ENCODE results near the gene EFCAB7. TPM values are rescaled to one million over a fixed set of nuclear protein-coding genes. Genes with fewer than 3 reads are reported as not detected.

Gene EFCAB7
- total RNA-seq, 2 donors from 2014 or later, result 3.7 to 7.1 TPM

DNA sequence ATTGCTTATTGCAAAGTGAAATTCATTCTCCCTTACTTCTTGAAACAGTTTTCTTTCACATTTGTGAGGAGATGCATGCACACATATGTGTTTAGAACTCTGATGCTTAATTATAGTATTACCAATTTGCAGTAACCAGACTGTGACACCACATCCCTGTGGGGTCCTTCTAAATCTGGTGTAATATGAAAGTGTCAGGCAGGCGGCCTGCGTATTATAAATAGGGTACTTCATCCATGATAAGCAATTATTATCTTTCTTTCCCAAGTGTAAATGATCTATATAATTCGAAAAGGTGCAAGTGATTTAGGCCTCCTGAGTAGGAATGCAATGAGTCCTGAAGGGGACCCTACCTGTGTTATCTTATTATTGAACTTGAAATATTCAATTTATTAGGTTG is 876 bp downstream of the EFCAB7 start:
- H3K4me3 Mint-ChIP-seq, result peak overlapping the region; percentile 94
- DNase-seq (ENCODE audit: low spot score), result no peak
- H3K4me1 Mint-ChIP-seq (ENCODE audit: low read depth in 2 of 2), result peaks cover 15 to 23% of the 10 kb centered on the region in 2 donors
- no peak for ATAC-seq
- no peaks in the 10 kb centered on the region for H3K9me3 Mint-ChIP-seq
- no peaks in the 10 kb centered on the region for H3K27me3 Mint-ChIP-seq
- H3K27ac Mint-ChIP-seq, result peak overlapping the region; percentile 92 to 97
- H3K36me3 Mint-ChIP-seq, result peaks cover 5% of the 10 kb centered on the region

DNA sequence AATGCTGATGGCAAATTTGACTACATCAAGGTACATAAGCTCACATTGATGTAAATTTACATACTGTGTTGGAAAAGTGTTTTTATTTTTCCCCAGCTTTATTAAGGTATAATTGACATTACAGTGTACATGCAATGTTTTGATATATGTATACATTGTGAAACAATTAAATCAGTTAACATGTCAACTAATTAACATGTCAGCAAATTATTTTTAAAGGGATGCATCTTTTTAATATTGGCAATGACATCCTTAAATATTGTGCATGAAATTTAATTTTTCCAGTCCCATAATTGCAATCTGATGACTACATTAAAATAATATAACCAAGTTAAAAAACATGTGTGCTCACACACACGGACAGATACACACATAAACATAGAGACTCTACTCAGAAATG is 9.4 kb downstream of the EFCAB7 start:
- Mint-ChIP-seq H3K27ac (no peak overlapping the region), H3K9me3 (no peaks in the 10 kb centered on the region), H3K27me3 (no peaks in the 10 kb centered on the region), H3K4me3 (no peak overlapping the region), H3K4me1 (ENCODE audit: low read depth in 2 of 2) (no peaks in the 10 kb centered on the region), H3K36me3 (peaks cover 5% of the 10 kb centered on the region)
- no peak for DNase-seq (ENCODE audit: low spot score)
- no peak for ATAC-seq

DNA sequence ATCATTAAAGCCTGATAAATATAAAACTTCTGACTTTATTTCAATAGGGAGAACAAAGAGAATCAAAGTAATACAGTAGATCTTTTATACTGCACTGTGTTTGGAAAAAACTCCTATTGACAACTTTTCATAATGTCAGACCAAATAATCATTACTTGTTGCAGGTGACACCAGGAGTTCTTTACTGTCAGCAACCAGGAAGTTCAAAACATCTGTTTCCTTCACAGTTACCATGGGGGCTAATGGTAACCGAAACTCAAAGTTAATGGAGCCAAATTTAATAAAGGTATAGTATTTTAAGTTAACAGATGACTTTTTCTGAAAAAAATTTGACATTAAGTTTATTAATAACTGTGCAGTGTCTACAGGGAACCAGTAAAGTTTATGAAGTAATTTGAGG is 10.6 kb downstream of the EFCAB7 start:
- no peak for DNase-seq (ENCODE audit: low spot score)
- Mint-ChIP-seq H3K27ac (no peak overlapping the region), H3K36me3 (no peaks in the 10 kb centered on the region), H3K4me1 (ENCODE audit: low read depth in 2 of 2) (no peaks in the 10 kb centered on the region), H3K9me3 (no peaks in the 10 kb centered on the region), H3K4me3 (no peak overlapping the region), H3K27me3 (no peaks in the 10 kb centered on the region)
- ATAC-seq, result no peak

DNA sequence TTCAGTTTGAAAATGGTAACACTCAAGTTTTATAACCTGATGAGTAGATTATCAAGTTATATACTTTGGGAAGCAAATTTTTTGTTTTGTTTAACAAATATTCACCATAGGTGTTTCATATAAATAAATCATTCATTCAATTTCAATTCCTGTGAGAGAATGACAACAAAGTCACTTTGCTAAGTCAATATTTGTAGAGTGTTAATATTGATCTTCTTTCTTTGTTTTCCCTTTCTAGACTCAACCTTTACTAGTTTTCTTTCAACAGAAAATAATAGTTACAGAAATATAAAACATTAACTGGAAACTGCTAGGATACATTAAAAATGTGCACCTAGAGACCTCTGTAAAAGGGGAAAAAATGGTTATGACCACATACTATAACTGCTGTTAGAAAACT is 11.1 kb downstream of the EFCAB7 start:
- Mint-ChIP-seq H3K36me3 (no peaks in the 10 kb centered on the region), H3K27ac (no peak overlapping the region), H3K4me1 (ENCODE audit: low read depth in 2 of 2) (no peaks in the 10 kb centered on the region), H3K9me3 (no peaks in the 10 kb centered on the region), H3K27me3 (no peaks in the 10 kb centered on the region), H3K4me3 (no peak overlapping the region)
- ATAC-seq, result no peak
- DNase-seq (ENCODE audit: low spot score), result no peak

DNA sequence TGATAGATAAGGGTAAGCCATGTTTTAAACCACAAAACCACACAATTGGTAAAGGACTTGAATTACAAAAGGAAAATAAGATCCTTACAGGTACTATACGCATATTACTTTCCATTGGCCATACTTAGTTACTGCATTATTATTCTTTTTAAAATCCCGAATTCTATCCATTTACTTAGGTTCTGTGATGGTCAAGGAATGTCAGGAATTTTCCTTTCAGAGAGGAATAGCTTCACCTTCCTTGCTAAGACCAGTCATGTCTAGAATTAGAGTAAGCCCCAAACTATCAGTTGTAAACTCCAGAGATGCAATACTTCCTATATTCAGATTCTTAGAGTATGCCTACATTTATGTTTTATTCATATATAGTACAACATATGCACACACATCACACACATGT is 13.7 kb downstream of the EFCAB7 start:
- Mint-ChIP-seq H3K27ac (no peak overlapping the region), H3K36me3 (no peaks in the 10 kb centered on the region), H3K4me3 (no peak overlapping the region), H3K9me3 (no peaks in the 10 kb centered on the region), H3K4me1 (ENCODE audit: low read depth in 2 of 2) (no peaks in the 10 kb centered on the region), H3K27me3 (no peaks in the 10 kb centered on the region)
- ATAC-seq (no peak), DNase-seq (ENCODE audit: low spot score) (no peak)

DNA sequence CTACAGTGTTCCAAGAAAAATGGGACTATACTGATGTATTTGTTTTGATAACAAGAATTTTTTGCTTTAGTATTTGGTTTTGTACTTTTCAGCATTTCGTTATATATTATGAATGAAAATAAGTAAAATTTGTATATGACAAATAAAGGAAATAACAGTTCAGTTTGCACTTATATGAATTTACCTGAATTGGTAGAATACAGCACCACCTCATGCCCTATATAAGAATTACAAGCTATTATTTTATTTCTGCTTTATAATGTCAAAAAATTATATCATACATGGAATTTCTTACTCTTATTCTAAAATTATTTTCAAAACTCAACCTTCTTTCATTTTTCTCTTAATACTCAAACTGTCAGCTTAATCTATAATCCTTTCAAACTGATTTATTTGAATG is 14.6 kb downstream of the EFCAB7 start:
- H3K9me3 Mint-ChIP-seq, result no peaks in the 10 kb centered on the region

DNA sequence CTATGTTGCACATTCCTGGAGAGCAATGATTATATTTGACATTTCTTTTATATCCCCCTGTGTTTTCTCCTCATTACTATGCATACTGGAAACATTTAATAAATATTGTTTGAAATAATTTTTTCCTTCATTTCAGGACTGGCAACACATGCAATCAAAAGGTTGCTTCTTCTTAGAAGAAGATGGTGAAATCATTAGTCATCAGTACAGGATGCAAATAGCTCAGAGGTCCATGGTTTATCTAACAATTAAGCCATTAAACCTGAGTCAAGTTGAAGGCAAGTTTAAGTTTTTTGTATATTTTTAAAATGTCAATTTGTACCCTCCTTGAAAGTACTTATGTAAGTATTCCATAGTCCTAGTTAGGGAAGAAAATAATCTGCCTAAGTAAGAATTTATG is 22.5 kb downstream of the EFCAB7 start:
- H3K9me3 Mint-ChIP-seq, result no peaks in the 10 kb centered on the region
- H3K4me1 Mint-ChIP-seq (ENCODE audit: low read depth in 2 of 2), result no peaks in the 10 kb centered on the region
- no peak overlapping the region for H3K4me3 Mint-ChIP-seq
- H3K36me3 Mint-ChIP-seq, result no peaks in the 10 kb centered on the region
- DNase-seq (ENCODE audit: low spot score), result no peak
- no peak overlapping the region for H3K27ac Mint-ChIP-seq
- ATAC-seq, result no peak
- H3K27me3 Mint-ChIP-seq, result no peaks in the 10 kb centered on the region

More for the DNA sequence above, 14.6 kb downstream of the EFCAB7 start:
- no peak for DNase-seq (ENCODE audit: low spot score)
- Mint-ChIP-seq H3K27me3 (no peaks in the 10 kb centered on the region), H3K27ac (no peak overlapping the region), H3K4me3 (no peak overlapping the region), H3K4me1 (ENCODE audit: low read depth in 2 of 2) (no peaks in the 10 kb centered on the region), H3K36me3 (no peaks in the 10 kb centered on the region)
- ATAC-seq, result no peak

DNA sequence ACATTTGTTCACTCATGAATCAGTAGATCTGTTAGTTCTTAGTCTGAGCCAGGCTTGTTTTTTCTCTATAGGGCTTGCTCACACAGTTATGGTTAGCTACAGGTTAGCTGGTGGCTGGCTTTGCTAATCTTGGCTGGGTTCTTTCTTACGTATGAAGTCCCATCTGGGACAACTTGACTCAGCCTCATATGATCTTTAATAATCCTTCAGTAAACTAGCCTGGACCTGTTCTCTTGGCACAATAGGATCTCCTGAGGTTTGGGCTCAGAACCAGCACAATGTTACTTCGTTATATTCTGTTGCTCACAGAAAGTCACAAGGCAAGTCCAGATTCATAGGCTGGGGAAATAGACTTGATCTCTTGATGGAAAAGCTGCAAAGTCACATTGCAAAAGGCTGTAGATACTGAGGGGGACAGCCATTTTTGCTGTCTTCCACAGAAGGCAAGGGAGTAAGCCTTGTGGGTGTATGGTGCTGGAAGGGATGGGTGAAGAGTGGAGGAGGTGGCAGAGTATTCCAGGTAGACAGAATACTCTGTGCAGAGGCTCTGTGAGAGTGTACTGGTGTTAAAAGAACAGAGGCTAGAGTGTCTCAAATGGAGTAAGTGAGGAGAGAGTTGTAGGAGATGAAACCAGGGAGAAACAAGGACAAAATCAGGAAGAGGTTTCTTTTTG is 24.4 kb downstream of the EFCAB7 start:
- H3K9me3 Mint-ChIP-seq, result no peaks in the 10 kb centered on the region
- DNase-seq (ENCODE audit: low spot score) (no peak), ATAC-seq (no peak)
- no peaks in the 10 kb centered on the region for H3K27me3 Mint-ChIP-seq
- peak overlapping the region in 1 of 2 donors; percentile 0 for H3K27ac Mint-ChIP-seq
- no peaks in the 10 kb centered on the region for H3K4me1 Mint-ChIP-seq (ENCODE audit: low read depth in 2 of 2)
- H3K4me3 Mint-ChIP-seq, result no peak overlapping the region
- H3K36me3 Mint-ChIP-seq, result no peaks in the 10 kb centered on the region

DNA sequence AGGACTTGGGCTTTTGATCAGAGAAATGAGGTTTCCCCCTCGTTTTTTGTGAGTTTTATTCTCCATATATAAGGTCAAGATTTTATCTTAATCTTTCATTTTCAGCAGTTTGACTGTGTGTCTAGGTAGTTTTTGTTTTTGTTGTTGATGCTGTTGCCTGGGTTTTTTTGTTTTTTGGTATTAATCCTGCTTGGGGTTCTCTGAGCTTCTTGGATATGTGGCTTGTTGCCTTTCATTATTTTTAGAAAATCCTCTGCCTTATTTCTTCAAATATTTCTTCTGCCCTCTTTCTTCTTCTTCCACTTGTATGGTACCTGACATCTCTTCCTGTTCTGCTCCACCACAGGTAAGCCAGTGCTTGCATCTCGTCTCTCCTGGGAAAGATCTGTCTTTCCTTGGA is 25.0 kb downstream of the EFCAB7 start:
- Mint-ChIP-seq H3K36me3 (no peaks in the 10 kb centered on the region), H3K27ac (no peak overlapping the region), H3K4me3 (no peak overlapping the region), H3K9me3 (no peaks in the 10 kb centered on the region), H3K27me3 (no peaks in the 10 kb centered on the region), H3K4me1 (ENCODE audit: low read depth in 2 of 2) (no peaks in the 10 kb centered on the region)
- DNase-seq (ENCODE audit: low spot score), result no peak
- ATAC-seq, result no peak

DNA sequence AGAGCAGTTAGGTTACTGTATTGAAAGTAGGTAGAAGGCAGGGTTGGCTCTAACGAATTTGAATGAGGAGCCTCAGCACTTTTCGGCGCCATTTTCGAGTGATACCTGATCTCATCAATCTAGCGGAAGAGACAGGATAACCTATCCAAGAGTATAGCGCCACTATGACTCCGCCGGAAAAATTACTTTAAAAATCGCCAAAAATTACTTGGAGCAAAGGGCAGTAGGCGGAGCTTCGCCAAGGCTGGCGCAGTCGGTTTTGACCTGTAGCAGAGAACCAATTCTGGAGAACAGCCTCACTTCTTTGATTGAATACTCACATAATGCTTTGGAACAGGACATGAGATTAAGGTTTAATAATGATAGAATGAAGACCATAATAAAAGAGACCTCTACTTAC is 25.6 kb downstream of the EFCAB7 start:
- Mint-ChIP-seq H3K4me1 (ENCODE audit: low read depth in 2 of 2) (no peaks in the 10 kb centered on the region), H3K36me3 (no peaks in the 10 kb centered on the region), H3K9me3 (no peaks in the 10 kb centered on the region), H3K27me3 (no peaks in the 10 kb centered on the region), H3K27ac (no peak overlapping the region), H3K4me3 (no peak overlapping the region)
- DNase-seq (ENCODE audit: low spot score) (no peak), ATAC-seq (no peak)

DNA sequence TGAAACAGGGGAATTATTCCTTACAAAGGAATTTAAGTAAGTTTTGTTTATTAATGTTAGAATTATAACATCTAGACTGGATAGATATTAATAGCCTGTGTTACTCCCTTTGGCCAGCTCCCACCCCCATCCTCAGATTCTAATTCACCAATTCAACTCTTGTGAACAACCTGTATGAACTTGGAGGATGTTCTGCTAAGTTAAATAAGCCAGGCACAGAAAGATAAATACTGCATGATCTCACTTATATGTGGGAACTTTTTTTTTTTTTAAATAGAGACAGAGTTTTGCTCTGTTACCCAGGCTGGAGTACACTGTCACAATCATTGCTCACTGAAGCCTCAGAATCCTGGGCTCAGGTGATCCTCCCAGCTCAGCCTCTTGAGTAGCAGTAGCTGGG is 32.2 kb downstream of the EFCAB7 start:
- no peaks in the 10 kb centered on the region for H3K9me3 Mint-ChIP-seq
- DNase-seq (ENCODE audit: low spot score) (no peak), ATAC-seq (no peak)
- no peaks in the 10 kb centered on the region for H3K27me3 Mint-ChIP-seq
- H3K4me3 Mint-ChIP-seq, result no peak overlapping the region
- no peaks in the 10 kb centered on the region for H3K36me3 Mint-ChIP-seq
- no peak overlapping the region for H3K27ac Mint-ChIP-seq
- H3K4me1 Mint-ChIP-seq (ENCODE audit: low read depth in 2 of 2), result no peaks in the 10 kb centered on the region

DNA sequence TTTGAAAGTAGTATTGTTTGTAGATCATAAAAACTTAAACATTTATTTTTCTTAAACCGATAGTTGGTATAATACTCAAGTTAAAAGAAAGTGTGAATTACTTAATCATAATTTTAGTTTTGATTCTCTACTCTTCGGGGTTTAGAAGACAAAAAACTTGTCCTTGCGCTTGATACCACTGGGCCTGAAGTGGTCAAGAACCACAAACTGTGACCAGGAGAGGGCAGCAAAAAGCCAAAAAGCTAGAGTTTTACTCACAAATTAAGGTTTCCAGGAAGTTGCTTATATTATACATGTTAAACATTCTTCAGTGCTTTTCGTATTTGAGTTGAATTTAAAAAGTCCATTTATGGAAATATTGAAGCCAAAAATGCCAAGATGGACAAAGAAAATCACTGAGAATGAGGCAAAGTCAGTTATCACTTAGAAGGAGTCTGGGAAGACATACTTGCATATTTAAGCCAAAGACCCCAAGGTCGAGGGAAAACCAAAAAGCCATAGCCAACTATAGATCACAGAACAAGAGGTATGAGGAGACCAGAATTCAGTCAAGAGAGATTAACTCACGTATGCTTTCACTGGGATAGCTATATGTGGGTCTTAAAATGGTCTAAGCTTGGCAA is 34.2 kb downstream of the EFCAB7 start:
- DNase-seq (ENCODE audit: low spot score) (no peak), ATAC-seq (no peak)

DNA sequence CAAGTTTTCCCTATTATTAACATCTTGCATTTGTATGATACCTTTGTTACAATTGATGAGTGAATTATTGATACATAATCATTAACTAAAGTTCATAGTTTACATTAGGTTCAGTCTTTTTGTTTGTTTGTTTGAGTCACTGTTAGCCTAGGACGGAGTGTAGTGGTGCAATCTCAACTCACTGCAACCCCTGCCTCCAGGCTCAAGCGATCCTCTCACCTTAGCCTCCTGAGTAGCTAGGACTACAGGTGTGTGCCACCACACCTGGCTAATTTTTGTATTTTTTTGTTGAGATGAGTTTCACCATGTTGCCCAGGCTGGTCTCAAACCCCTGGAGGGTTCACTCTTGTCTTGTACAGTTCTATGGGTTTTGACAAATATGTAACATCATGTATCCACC is 36.0 kb downstream of the EFCAB7 start:
- Mint-ChIP-seq H3K27ac (no peak overlapping the region), H3K36me3 (no peaks in the 10 kb centered on the region), H3K9me3 (no peaks in the 10 kb centered on the region), H3K27me3 (no peaks in the 10 kb centered on the region), H3K4me1 (ENCODE audit: low read depth in 2 of 2) (no peaks in the 10 kb centered on the region), H3K4me3 (no peak overlapping the region)
- DNase-seq (ENCODE audit: low spot score) (no peak), ATAC-seq (no peak)

More for the DNA sequence above, 34.2 kb downstream of the EFCAB7 start:
- no peaks in the 10 kb centered on the region for H3K4me1 Mint-ChIP-seq (ENCODE audit: low read depth in 2 of 2)
- H3K9me3 Mint-ChIP-seq, result no peaks in the 10 kb centered on the region
- no peak overlapping the region for H3K27ac Mint-ChIP-seq
- no peaks in the 10 kb centered on the region for H3K27me3 Mint-ChIP-seq
- H3K36me3 Mint-ChIP-seq, result no peaks in the 10 kb centered on the region
- no peak overlapping the region for H3K4me3 Mint-ChIP-seq

DNA sequence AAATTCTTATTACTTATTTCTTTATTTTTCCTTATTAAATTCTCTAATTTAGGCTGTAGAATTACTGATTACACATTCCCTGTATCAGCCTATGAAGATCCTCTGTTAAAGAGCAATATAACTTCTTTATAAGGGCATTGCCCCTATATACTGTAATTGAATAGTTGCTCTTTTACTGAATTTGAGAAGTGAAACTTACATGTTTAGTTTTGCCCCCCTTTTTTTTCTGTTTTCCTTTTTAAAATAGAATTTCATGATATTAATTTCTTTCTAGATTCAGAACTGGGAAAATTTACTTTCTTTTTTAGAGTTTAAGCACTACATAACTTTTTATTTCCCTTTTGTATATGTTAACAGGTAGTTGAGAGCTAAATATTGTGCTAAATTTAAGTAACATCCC is 40.4 kb downstream of the EFCAB7 start:
- ATAC-seq, result no peak
- H3K4me1 Mint-ChIP-seq (ENCODE audit: low read depth in 2 of 2), result no peaks in the 10 kb centered on the region
- no peak for DNase-seq (ENCODE audit: low spot score)
- H3K27me3 Mint-ChIP-seq, result no peaks in the 10 kb centered on the region
- H3K27ac Mint-ChIP-seq, result no peak overlapping the region
- H3K4me3 Mint-ChIP-seq, result no peak overlapping the region
- no peaks in the 10 kb centered on the region for H3K36me3 Mint-ChIP-seq
- no peaks in the 10 kb centered on the region for H3K9me3 Mint-ChIP-seq

DNA sequence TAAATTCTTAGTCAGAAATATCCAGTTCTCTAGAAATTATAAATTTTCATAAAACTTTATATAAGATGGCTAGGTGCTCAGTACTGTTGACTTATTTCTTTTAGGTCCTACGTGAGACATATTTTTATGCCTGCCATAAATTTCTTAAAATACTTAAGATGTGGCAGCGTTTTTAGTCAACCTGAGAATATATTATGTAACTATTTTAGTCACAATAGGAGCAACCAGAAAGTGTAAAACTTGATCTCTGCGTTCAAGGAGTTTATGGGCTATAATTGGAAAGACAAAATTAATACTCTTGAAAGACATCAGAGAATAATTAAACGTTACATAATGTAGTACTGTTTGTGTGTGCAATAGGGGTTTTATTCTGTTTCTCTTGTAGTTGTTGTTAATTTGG is 45.7 kb downstream of the EFCAB7 start:
- DNase-seq (ENCODE audit: low spot score) (no peak), ATAC-seq (no peak)
- no peak overlapping the region for H3K27ac Mint-ChIP-seq
- no peaks in the 10 kb centered on the region for H3K36me3 Mint-ChIP-seq
- no peaks in the 10 kb centered on the region for H3K27me3 Mint-ChIP-seq
- no peaks in the 10 kb centered on the region for H3K9me3 Mint-ChIP-seq
- no peak overlapping the region for H3K4me3 Mint-ChIP-seq
- peaks cover 0 to 5% of the 10 kb centered on the region in 2 donors for H3K4me1 Mint-ChIP-seq (ENCODE audit: low read depth in 2 of 2)
